KOPT-K1 (cell line): Measurements from ENCODE around the gene SUSD4.
"Not testable (repeated sequence)": the region's sequence is repeated elsewhere in the genome, so short reads cannot be mapped to it uniquely, and the experiment has no call there.

Source experiments
- H3K27ac ChIP-seq: fragments of 200-600 bp; sonication (generic); 2 replicates; pipeline ENCODE4 v1.5.1; 2016; ENCODE audit warnings: antibody characterized with exemption, mild to moderate bottlenecking, low read depth, low read length; ENCODE audit not compliant: poor library complexity, severe bottlenecking
- H3K36me3 ChIP-seq: fragments of 200-600 bp; sonication (generic); 2 replicates; pipeline ENCODE4 v1.5.1; 2017; ENCODE audit warnings: antibody characterized with exemption, mild to moderate bottlenecking, low read length, moderate library complexity; ENCODE audit not compliant: insufficient read depth
- H3K9me3 ChIP-seq: fragments of 200-600 bp; sonication (generic); 2 replicates; pipeline ENCODE4 v1.5.1; 2017; ENCODE audit warnings: antibody characterized with exemption, low read length, mild to moderate bottlenecking; ENCODE audit not compliant: insufficient read depth, poor library complexity, severe bottlenecking

The SUSD4 gene

GRCh38 chr1:223304931-223305330 is 59.0 kb downstream of the SUSD4 start:
- no peak overlapping the region for H3K27ac ChIP-seq
- H3K36me3 ChIP-seq = no peaks in the 10 kb centered on the region
- H3K9me3 ChIP-seq = peaks cover 34% of the 10 kb centered on the region

DNA sequence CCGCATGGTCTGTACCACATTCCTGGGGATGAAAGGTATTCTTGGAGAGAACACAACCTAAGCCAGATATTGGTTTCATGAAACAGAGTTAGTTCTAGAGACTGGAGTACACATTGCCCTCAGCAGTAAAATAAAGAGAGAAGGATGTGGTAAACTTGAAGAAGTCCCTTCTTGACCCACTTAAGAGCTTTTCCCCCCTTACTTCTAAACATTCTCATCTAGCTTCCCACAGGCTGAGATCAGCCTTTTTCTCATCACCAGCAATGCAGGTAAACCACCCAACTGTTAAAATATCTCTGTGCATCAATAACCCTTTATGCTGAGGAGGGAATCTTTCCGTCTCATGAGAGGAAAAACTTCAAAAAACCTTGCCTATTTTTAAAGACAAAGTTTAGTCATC is 62.6 kb downstream of the SUSD4 start:
- Histone ChIP-seq H3K9me3 (peaks cover 34% of the 10 kb centered on the region), H3K27ac (peak overlapping the region; percentile 23), H3K36me3 (no peaks in the 10 kb centered on the region)

DNA sequence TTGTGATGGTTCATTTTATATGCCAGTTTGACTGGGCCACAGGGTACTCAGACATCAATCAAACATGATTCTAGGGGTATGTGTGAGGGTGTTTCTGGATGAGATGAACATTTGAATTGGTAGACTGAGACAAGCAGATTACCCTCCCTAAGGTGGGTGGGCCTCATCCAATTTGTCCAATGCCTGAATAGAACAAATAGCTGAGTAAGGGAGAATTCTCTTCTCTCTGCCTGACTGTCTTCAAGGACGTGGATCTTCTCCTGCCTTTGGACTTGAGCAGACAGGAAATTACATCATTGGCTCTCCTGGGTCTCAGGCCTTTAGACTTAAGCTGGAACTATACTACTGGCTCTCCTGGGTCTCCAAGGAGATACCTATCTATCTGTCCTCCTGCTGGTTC is 64.4 kb downstream of the SUSD4 start:
- Histone ChIP-seq H3K36me3 (no peaks in the 10 kb centered on the region), H3K27ac (no peak overlapping the region), H3K9me3 (peaks cover 25% of the 10 kb centered on the region)

DNA sequence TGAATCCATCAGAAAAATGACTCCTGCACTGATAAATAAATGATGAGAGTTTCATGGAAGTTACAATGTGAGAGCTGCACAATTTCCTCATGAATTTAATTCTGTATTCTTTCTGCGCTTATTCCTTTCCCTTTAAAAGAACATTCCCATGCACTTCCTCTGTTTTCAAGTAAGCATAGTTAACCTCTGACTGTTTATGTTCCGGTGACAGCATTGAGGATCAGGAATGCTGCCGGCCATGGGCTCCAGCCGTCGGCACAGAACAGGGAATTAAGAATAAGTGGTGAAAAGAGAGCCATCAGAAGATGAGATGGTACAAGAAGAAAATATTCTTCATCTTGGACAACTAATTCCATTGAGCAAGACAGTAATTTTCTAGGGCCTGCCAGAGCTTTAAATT is 65.3 kb downstream of the SUSD4 start:
- H3K27ac ChIP-seq = no peak overlapping the region
- H3K9me3 ChIP-seq = peaks cover 16% of the 10 kb centered on the region
- no peaks in the 10 kb centered on the region for H3K36me3 ChIP-seq

DNA sequence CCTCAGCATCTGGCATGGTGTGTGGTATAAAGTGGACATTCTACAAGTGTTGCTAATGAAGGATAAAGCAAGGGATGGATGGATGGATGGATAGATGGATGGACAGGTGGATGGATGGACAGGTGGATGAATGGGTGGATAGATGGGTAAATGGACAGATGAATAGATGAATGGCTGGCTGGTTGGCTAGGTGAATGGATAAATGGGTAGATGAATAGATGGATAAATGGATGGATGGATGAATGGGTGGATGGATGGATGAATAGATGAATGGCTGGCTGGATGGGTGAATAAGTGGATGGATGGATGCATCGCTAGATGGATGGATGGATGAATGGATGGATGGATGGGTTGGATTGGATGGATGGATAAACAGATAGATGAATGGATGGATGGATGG is 66.2 kb downstream of the SUSD4 start:
- H3K27ac ChIP-seq = no peak overlapping the region

GRCh38 chr1:223291796-223292195 is 72.2 kb downstream of the SUSD4 start:
- Histone ChIP-seq H3K36me3 (no peaks in the 10 kb centered on the region), H3K9me3 (no peaks in the 10 kb centered on the region), H3K27ac (no peak overlapping the region)

More for the DNA sequence above, 66.2 kb downstream of the SUSD4 start:
- H3K9me3 ChIP-seq = peaks cover 8% of the 10 kb centered on the region
- H3K36me3 ChIP-seq = no peaks in the 10 kb centered on the region

DNA sequence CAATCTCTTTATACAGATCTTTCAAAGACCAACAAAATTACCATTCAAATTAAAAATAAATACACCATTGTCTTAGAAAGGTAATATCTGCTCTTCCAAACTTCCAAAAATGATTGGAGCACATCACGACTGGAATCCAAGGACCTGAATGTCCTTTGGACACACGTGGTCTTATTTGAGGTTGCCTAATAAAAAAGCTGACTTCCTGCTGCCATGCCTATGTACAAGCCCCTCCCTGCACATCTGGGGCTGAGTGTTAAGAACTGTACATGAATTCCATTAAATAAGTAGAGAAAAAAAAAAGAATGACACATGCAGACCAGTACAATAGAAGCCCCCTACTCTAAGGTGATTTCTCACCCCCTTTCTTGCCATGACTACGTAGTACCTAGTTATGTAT is 73.6 kb downstream of the SUSD4 start:
- Histone ChIP-seq H3K36me3 (no peaks in the 10 kb centered on the region), H3K27ac (no peak overlapping the region), H3K9me3 (no peaks in the 10 kb centered on the region)

- Histone ChIP-seq H3K36me3 (no peaks in the 10 kb centered on the region), H3K27ac (no peak overlapping the region), H3K9me3 (no peaks in the 10 kb centered on the region)
These were observed 74.4 kb downstream of the SUSD4 start for GRCh38 chr1:223289621-223290020.

- Histone ChIP-seq H3K36me3 (no peaks in the 10 kb centered on the region), H3K9me3 (no peaks in the 10 kb centered on the region), H3K27ac (no peak overlapping the region)
These were observed 75.2 kb downstream of the SUSD4 start for GRCh38 chr1:223288826-223289225.

DNA sequence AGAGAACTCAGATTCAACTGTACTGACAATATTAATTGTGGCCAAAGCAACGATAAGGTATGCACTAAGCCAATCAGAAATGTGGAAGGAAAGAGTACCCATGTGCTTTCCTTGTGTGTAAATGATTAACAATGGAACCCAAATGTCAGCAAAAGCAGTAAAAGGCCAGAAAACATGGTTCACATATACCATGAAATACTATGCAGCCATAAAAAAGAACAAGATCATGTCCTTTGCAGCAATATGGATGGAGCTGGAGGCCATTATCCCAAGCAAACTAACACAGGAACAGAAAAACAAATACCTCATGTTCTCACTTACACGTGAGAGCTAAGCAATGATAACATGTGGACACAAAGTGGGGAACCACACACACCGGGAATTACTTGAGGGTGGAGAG is 78.5 kb downstream of the SUSD4 start:
- no peaks in the 10 kb centered on the region for H3K9me3 ChIP-seq
- H3K27ac ChIP-seq = no peak overlapping the region
- no peaks in the 10 kb centered on the region for H3K36me3 ChIP-seq

GRCh38 chr1:223283697-223284096 is 80.3 kb downstream of the SUSD4 start:
- not testable (repeated sequence) for H3K9me3 ChIP-seq

DNA sequence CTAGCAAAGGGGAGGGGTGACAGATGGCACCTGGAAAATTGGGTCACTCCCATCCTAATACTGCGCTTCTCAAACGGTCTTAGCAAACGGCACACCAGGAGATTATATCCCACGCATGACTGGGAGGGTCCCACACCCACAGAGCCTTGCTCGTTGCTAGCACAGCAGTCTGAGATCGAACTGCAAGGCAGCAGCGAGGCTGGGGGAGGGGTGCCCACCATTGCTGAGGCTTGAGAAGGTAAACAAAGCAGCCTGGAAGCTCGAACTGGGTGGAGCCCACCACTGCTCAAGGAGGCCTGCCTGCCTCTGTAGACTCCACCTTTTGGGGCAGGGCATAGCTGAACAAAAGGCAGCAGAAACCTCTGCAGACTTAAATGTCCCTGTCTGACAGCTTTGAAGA is 85.7 kb downstream of the SUSD4 start:
- H3K27ac ChIP-seq, H3K9me3 ChIP-seq, H3K36me3 ChIP-seq: not testable (repeated sequence)

More at GRCh38 chr1:223283697-223284096, 80.3 kb downstream of the SUSD4 start:
- not testable (repeated sequence) for H3K27ac ChIP-seq, H3K36me3 ChIP-seq

DNA sequence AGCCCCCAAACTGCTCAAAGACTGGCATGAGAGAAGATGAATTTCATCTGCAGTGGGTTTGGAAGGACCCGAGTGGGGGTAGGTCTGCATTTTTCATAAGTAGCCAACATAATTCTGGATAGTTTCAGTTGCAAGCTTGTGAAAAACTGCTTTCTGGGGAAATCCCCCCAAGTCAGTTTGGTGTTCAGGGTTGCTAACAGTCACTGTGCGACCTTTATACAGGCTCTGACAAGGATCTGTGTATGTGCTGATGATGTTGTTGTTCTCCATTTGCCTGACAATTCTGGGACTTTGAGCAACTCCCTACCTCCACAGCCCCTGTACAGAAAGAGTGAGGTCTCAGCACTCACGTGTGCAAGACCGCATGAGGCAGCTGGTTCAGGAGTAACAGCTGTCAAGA is 87.9 kb downstream of the SUSD4 start:
- no peaks in the 10 kb centered on the region for H3K36me3 ChIP-seq
- no peaks in the 10 kb centered on the region for H3K9me3 ChIP-seq
- H3K27ac ChIP-seq = peak overlapping the region; percentile 38

DNA sequence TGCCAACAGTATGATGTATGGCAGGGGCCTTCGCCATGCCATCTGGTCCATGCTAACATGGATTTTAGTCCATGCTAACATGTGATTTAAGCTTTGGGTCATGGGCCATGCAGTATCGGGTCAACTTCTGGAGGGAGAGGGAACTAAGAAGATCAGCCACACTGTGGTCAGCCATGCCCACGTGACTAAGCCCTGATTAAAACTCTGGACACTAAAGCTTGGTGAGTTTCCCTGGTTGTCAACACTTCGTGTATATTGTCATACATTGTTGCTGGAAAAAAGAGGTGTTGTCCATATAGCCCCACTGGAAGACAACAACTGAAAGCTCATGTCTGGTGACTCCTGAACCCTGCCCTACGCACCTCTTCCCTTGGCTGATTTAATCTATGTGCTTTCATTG is 90.5 kb downstream of the SUSD4 start:
- Histone ChIP-seq H3K27ac (no peak overlapping the region), H3K9me3 (no peaks in the 10 kb centered on the region), H3K36me3 (no peaks in the 10 kb centered on the region)

GRCh38 chr1:223271085-223271781 is 92.7 kb downstream of the SUSD4 start:
- Histone ChIP-seq H3K9me3 (no peaks in the 10 kb centered on the region), H3K36me3 (no peaks in the 10 kb centered on the region)

DNA sequence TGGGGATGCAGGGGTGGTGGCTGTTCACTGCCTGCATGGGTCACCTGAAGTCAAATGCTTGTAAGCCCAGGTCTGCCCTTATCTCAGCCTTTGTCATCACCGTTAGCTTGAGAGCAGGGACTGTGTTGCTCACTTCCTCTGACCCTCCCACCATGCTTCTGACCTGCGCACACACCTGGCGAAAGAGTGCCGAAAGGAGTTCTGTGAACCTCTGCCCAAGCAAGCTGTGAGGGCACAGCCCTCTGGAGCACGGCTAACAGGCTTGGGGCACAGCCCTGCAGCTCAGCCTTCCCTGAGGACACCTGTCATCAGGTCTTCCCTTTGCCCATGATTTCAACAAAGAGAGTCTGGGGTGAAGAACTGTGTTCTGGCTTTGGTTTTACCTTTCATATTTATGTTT is 93.8 kb downstream of the SUSD4 start:
- no peak overlapping the region for H3K27ac ChIP-seq
- no peaks in the 10 kb centered on the region for H3K36me3 ChIP-seq
- H3K9me3 ChIP-seq = no peaks in the 10 kb centered on the region

More at GRCh38 chr1:223271085-223271781, 92.7 kb downstream of the SUSD4 start:
- no peak overlapping the region for H3K27ac ChIP-seq
